Measurements from ENCODE around the gene IAPP.
"Not testable (repeated sequence)": the region's sequence is repeated elsewhere in the genome, so short reads cannot be mapped to it uniquely, and the experiment has no call there.

The IAPP gene
- 0 reads per million in 4 donors for total RNA-seq

GRCh38 chr12:21372602-21373001 is at the start of gene IAPP:
TSS of gene IAPP (plus strand) at chr12:21372902. CDS start at chr12:21373352, 450 bp downstream.
- no peak for DNase-seq

- DNase-seq = no peak
Measured at GRCh38 chr12:21323736-21324135, 49.0 kb upstream of the IAPP start.

GRCh38 chr12:21324551-21324950 is 48.2 kb upstream of the IAPP start:
- DNase-seq = no peak

- no peak for DNase-seq
Measured at GRCh38 chr12:21328578-21328977, 44.1 kb upstream of the IAPP start.

GRCh38 chr12:21330682-21331253 is 41.9 kb upstream of the IAPP start:
- no peak for DNase-seq

GRCh38 chr12:21334771-21335325 is 37.9 kb upstream of the IAPP start, which contains the start of gene SLCO1A2:
TSS of gene SLCO1A2 (minus strand) at chr12:21334917. CDS start at chr12:21334647, 270 bp downstream.
- DNase-seq = no peak

GRCh38 chr12:21336656-21337055 is 36.0 kb upstream of the IAPP start:
- DNase-seq = no peak

GRCh38 chr12:21337453-21337852 is 35.2 kb upstream of the IAPP start:
- DNase-seq = no peak

GRCh38 chr12:21337959-21338744 is 34.5 kb upstream of the IAPP start:
- DNase-seq = no peak

- DNase-seq = no peak
Measured at GRCh38 chr12:21339921-21340320, 32.8 kb upstream of the IAPP start.

- no peak for DNase-seq
Measured at GRCh38 chr12:21340403-21340802, 32.3 kb upstream of the IAPP start.

GRCh38 chr12:21341769-21342168 is 30.9 kb upstream of the IAPP start:
- no peak for DNase-seq

- DNase-seq = no peak
Measured at GRCh38 chr12:21343636-21344035, 29.1 kb upstream of the IAPP start.

GRCh38 chr12:21346542-21347205 is 26.0 kb upstream of the IAPP start:
- no peak for DNase-seq

GRCh38 chr12:21350975-21351374 is 21.7 kb upstream of the IAPP start:
- no peak for DNase-seq

GRCh38 chr12:21353487-21353886 is 19.2 kb upstream of the IAPP start:
- DNase-seq = no peak

- DNase-seq = no peak
Measured at GRCh38 chr12:21353948-21354347, 18.8 kb upstream of the IAPP start.

GRCh38 chr12:21354641-21355040 is 18.1 kb upstream of the IAPP start:
- DNase-seq = no peak

GRCh38 chr12:21360632-21361031 is 12.1 kb upstream of the IAPP start:
- not testable (repeated sequence) for DNase-seq

GRCh38 chr12:21369141-21369980 is 3.3 kb upstream of the IAPP start:
- DNase-seq = no peak

- no peak for DNase-seq
Measured at GRCh38 chr12:21370845-21371449, 1.8 kb upstream of the IAPP start.

GRCh38 chr12:21379218-21379617 is 6.5 kb downstream of the IAPP start:
- no peak for DNase-seq

All from T-helper 1 cell (primary cell).